HepG2 (cell line): ENCODE measurements around the gene EGFLAM.

Source experiments
- GFI1 ChIP-seq: sonication (generic); formaldehyde crosslinking; IDR thresholded peaks from 2 replicates; pipeline ENCODE4 v1.5.0; 2020; ENCODE audit warnings: missing genetic modification reagents, mild to moderate bottlenecking, borderline replicate concordance
- MYNN ChIP-seq: sonication (generic); formaldehyde crosslinking; IDR thresholded peaks from 2 replicates; pipeline ENCODE4 v1.4.0; 2020; ENCODE audit warnings: mild to moderate bottlenecking, low read depth, missing genetic modification reagents

- TF ChIP-seq GFI1 (peak; percentile 54; the same call in 1 of the 2 replicates), MYNN (CRISPR knock-in tag) (no peak)
These were observed 80.1 kb downstream of the EGFLAM start for GRCh38 chr5:38338455-38338854.
